T-helper 2 cell (primary cell): Measurements from ENCODE around the gene RMI2.
"Not testable (repeated sequence)": the region's sequence is repeated elsewhere in the genome, so short reads cannot be mapped to it uniquely, and the experiment has no call there.

Source experiments
- DNase-seq, 5 experiments: peaks; one replicate each; pipeline versions ENCODE4 v3.0.0 to v3.0.0-alpha.2; 2012 to 2022
- total RNA-seq, 2 donors: gene quantifications; one replicate each; lab custom pipeline; 2026; lab: John Stamatoyannopoulos, UW

The RMI2 gene
- total RNA-seq = 0 to 3.6 reads per million in 2 donors

DNA sequence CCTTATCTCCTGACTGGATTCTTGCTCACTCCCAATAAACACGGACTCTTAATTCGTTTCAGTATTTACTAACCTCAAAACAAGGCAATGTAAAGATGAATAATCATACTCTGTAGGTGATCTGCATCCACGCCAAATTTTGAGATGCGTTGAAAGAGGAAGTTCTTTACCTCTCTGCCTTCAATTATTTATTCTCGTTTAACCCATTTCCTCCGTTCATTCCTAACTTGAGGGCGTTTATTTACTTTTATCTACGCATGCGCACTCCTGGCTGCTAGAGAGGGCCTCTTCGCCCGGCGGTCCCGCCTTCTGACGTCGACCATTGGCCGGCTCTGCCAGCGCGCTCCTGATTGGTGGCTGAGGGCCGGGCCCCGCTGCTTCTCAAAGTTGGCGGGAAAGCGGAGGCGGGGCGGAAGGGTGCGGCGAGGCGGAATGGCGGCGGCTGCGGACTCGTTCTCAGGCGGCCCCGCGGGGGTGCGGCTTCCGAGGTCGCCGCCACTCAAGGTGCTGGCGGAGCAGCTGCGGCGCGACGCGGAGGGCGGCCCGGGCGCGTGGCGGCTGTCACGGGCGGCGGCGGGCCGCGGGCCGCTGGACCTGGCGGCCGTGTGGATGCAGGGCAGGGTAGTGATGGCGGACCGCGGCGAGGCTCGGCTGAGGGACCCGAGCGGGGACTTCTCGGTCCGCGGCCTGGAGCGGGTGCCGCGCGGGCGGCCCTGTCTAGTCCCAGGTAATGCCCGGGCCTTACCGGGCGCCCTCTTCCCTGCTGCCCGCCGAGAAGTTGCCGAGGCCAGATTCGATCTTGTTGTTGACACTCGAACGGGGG, at the start of gene RMI2:
Gene RMI2, plus strand, starts transcription at position 420 of the 823 bp plus-strand sequence. Its CDS starts 13 bp downstream, at position 433.
- peak; percentile 90 to 98 (median 96) for DNase-seq

DNA sequence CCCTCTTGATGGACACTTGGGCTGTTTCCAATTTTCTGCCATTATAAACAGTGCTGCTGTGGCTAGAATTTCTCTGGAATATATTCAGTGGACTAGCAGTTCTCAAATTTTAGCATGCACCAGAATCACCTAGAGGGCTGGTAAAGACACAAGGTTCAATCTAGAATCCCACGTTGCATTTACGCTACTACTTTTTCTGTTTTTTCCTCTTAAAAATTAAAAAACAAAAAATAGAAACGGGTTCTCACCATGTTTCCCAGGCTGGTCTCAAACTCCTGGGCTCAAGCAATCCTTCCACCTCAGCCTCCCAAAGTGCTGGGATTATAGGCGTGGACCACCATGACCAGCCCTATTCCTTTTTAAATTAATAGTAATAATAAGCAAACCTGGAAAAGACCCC, 49.6 kb upstream of the RMI2 start:
- DNase-seq = no peak

DNA sequence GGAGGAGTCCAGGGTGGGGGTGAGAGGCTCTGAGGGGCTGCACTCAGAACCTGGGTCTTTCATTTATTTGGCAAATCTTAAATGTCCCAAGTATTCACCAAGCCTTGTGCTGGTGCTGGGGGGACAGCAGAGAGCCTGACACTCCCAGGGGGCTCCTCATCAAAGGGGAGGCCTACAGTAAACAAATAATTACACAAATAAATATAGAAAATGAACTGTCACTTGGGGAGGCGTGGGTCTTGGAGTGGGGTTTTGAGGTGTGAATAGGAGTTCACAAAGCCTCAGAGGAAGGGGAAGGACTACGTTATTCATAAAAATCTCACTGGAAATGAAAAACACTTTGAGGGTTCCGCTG, 48.9 kb upstream of the RMI2 start:
- no peak for DNase-seq

GRCh38 chr16:11296706-11297491, 48.4 kb upstream of the RMI2 start:
- DNase-seq = no peak

DNA sequence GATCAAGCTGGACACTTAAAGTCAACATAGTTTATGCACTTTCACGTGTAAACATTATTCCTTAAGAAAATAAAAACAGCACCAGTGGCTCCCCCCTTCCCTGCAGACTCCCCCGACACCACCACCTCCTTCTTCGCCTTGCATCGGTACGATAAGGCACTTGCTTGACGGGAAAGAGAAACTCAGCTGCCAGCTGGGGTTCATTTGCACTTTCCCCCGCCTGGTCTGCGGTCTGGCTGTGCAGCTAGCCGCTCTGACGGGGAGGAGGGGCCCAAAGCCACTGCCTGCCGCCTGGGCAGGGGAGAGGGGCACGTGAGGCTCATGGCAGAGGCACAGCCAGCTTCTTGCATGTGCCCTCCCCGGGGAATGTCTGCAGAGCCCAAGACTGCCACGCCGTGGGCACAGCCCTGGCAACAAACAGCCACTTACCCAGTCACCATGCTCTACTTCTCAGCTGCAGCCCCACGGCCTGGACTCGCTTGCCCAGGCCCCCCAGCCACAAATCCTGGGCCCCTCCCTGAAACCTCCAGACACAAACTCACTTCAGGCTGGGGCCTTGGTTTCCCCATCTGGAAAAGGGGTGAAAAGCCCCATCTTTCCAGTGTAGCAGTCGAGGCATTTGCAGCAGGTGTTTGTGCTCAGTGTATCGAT, 47.6 kb upstream of the RMI2 start:
- DNase-seq = peak; percentile 17 to 90 (median 35)

GRCh38 chr16:11298143-11298900, 46.9 kb upstream of the RMI2 start:
- DNase-seq = no peak

GRCh38 chr16:11298950-11299547, 46.2 kb upstream of the RMI2 start:
- DNase-seq = not testable (repeated sequence)

DNA sequence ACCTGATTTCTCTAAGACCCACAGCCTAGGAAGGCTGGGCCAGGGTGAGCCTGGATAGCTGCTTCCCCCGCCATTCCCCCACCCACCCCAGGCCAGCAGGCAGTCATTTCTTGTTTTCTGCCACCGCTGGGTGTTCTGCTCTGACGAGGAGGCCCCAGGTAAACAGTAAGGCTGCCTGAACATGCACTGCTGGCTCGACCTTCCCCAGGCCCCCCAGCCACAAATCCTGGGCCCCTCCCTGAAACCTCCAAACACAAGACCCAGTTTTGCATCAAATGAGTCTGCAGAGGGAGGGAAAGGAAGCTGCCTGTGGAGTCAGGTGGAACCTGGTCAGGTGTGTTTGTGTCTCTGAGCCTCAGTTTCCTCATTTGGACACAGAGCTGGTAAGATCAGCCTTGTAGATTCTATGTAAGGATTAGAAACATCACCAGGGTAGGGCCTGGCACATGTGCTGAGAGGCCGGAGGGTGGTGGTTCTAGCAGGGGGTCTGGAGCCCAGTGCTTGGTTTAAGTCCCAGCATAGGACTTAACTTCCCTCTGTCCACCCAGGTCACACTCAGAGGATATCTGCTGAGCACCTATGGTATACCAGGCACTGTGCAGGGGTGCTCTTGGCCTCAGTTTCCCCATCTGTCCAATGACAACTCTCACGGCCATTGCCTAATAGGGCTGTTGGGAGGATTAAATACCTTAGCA, 45.2 kb upstream of the RMI2 start:
- DNase-seq = no peak

- DNase-seq = no peak
These were observed 44.7 kb upstream of the RMI2 start for GRCh38 chr16:11300560-11300892.

DNA sequence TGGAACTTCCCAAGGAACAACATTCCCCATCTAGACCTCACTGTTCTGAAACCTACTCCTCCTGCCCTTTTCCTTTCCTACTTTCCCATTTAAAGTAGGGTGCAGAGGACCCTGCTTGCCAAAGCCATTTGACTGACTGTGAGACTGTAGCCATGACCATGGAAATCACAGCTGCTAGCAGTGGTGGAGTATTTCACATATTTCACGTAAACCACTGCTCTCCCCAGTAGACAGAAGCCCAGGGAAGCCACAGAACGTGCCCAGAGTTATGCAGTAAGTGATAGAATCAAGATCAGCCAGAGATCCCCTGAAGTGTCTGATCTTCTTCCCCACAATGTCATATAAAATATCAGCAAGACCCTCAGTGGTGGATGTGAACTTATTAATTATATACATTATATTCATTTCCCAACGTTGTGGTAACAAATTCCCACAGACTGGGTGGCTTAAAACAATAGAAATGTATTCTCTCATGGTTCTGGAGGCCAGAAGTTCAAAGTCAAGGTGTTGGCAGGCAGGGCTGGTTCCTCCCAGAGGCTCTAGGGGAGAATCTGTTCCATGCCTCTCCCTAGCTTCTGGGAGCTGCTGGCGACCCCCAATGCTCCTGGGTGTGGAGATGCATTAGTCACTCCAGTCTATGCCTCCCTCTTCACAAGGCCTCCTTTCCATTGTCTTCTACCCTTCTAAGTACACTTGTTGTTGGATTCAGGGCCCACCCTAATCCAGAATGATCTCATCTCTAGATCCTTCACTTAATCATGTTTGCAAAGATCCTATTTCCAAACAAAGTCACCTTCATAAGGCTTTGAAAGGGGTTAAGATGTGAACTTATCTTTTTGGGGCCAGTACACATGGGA, 43.4 kb upstream of the RMI2 start:
- no peak for DNase-seq

DNA sequence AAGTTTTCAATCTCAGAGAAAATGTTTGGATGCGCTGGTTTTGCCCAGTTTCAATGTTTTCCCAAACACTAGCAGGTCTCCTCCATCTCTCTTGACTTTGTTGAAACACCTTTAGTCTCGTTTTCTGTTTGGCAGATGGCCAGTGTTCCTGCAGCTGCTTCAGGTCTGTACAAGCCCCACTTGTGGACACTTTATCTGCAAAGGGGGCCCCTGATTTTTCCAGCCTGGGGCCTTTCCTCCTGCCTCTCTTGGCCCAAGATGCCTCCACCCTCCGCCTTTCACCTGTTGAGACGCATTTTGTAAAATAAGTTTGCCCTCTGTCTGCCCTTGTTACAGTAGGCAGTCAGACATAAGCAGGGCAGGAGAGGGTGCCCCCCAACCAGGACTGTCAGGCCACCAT, 42.3 kb upstream of the RMI2 start:
- DNase-seq = no peak

GRCh38 chr16:11303405-11304138, 41.7 kb upstream of the RMI2 start:
- no peak for DNase-seq

DNA sequence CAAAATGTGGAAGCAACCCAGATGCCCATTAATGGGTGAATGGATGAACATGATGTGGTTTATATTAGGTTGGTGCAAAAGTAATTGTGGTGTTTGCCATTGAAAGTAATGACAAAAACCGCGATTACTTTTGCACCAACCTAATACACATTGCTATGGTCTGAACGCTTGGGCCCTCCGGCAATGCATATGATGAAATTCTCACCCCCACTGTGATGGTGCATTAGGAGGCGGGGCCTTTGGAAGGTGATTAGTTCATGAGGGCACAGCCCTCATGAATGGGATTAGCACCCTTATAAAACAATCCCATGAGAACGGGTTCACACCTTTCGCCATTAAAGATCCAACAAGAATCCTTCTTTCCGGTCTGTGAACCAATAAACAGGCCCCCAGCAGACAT, 38.9 kb upstream of the RMI2 start:
- DNase-seq = no peak

- DNase-seq = peak in 1 of 5 experiments; percentile 19
These were observed 38.1 kb upstream of the RMI2 start for GRCh38 chr16:11306997-11307638.

- no peak for DNase-seq
These were observed 37.4 kb upstream of the RMI2 start for GRCh38 chr16:11307639-11308492.

GRCh38 chr16:11308493-11309283, 36.6 kb upstream of the RMI2 start:
- DNase-seq = no peak

DNA sequence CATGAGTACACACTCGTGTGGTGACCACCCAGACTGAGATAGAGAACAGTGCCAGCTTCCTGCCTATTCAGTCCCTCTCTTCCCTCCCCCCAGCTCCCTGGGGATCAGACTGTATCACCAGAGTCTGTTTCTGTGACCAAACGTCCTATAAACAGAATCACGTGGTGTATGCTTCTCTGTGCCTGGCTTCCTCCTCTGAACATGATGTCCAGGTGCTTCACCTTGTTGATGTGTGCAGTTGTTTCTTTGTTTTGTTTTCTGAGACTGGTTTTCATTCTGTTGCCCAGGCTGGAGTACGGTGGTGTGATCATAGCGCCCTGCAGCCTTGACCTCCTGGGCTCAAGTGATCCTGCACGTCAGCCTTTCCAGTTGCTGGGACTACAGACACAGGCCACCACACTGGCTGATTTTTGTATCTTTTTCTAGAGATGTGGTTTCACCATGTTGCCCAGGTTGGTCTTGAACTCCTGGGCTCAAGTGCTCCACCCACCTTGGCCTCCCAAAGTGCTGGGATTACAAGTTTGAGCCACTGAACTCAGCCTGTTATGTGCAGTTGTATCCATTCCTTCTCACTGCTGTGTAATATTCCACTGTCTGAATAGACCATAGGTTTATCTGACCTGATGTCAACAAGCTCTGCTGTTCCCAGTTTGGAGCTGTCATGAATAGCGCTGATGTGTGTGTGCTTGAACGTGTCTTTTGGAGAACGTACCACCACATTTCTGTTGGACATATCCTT, 35.2 kb upstream of the RMI2 start:
- DNase-seq = no peak
